Activated CD4-positive, alpha-beta memory T cell treated with anti-CD3 and anti-CD28 coated beads for 36 hours (primary cell): Measurements from ENCODE around the gene PIRT. TPM values are rescaled to one million over a fixed set of nuclear protein-coding genes. Genes with fewer than 3 reads are reported as not detected.
A peak's percentile ranks its signal among the peaks of the same experiment; 100 is the strongest.

Source experiments
- CTCF ChIA-PET: fragments of 350-600 bp; sonication (Branson Sonifier 250); formaldehyde crosslinking; loops from one replicate; lab custom pipeline; 2021; ENCODE audit warnings: antibody characterized with exemption, inconsistent platforms; lab: Charles Lee
- POLR2A ChIA-PET: fragments of 350-600 bp; sonication (Branson Sonifier 250); formaldehyde crosslinking; loops from one replicate; lab custom pipeline; 2021; ENCODE audit warnings: antibody characterized with exemption; lab: Charles Lee
- DNase-seq: peaks from one replicate; pipeline ENCODE4 v3.0.0-alpha.2; 2020
- H3K27ac Mint-ChIP-seq: one replicate; pipeline ENCODE4 v1.8.0; 2021; ENCODE audit warnings: mixed read lengths
- H3K27me3 Mint-ChIP-seq: one replicate; pipeline ENCODE4 v1.8.0; 2021; ENCODE audit warnings: mixed read lengths
- H3K36me3 Mint-ChIP-seq: one replicate; pipeline ENCODE4 v1.8.0; 2021; ENCODE audit warnings: mixed read lengths
- H3K4me1 Mint-ChIP-seq: one replicate; pipeline ENCODE4 v1.8.0; 2021; ENCODE audit warnings: low read depth, mixed read lengths
- H3K4me3 Mint-ChIP-seq: one replicate; pipeline ENCODE4 v1.8.0; 2021; ENCODE audit warnings: mild to moderate bottlenecking, mixed read lengths
- H3K9me3 Mint-ChIP-seq: one replicate; pipeline ENCODE4 v1.8.0; 2021; ENCODE audit warnings: mixed read lengths
- intact Hi-C: fragments of 100-400 bp; cut with micrococcal nuclease; formaldehyde crosslinking; loops from one replicate; pipeline ENCODE4 v1.15.1; 2023
- total RNA-seq, 2 experiments: library from RNA; stranded (reverse); gene quantifications; one replicate each; pipeline ENCODE4 v1.2.3, GENCODE V29; 2021

The PIRT gene
- total RNA-seq, 2 experiments from 2014 or later, result not detected

DNA sequence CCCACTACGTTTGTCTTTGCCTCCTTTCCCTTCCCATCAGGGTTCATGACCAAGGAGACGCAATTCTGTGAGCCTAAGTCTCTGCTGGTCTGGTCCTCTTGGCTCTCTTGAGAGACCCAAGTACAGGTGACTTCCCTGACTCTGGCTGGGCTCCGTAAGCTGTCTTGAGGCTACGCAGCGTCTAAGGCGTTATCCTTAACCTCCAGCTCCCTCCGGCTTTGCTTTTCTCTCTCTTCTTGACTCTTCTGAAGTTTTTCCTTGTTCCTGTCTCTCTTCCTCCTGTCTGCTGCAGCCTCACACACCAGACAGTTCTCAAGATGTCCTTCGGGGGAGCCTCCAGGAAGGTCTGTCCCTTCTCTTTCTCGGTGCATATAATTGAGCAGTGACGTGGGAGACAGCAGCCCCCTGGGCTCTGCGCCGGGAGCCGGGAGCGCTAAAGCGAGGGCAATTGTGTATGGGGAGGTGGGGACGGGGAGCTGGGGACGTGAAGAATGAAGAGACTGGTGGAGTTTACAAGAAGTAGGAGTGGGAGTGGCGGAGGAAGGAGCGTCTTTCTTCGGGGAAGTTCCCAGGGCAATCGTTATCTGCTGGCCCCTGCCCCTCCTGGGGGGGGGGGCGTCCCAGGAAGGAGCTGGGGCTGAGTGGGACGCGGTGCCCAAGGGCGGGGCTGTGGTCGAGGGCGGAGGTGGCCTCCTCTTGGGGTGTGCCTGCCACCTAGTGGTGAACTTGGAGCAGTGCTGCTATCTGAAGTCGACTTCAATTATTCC, 6.9 kb upstream of the PIRT start:
- H3K27me3 Mint-ChIP-seq, result peaks cover 8% of the 10 kb centered on the region
- intact Hi-C loops, result loop anchor here (1.0 to 5.0 kb wide), 4 partner anchors 73 to 213 kb away; no protein-coding TSS in a partner anchor
- peak; percentile 79 for DNase-seq
- peak overlapping the region; percentile 73 for H3K4me3 Mint-ChIP-seq
- peaks cover 7% of the 10 kb centered on the region for H3K4me1 Mint-ChIP-seq
- no peaks in the 10 kb centered on the region for H3K36me3 Mint-ChIP-seq
- no peaks in the 10 kb centered on the region for H3K9me3 Mint-ChIP-seq
- CTCF ChIA-PET, result interaction anchor here (0.6 to 6.4 kb wide), 23 partner anchors 10 to 600 kb away, joined by 3 to 68 read pairs (median 3); no protein-coding TSS in a partner anchor
- H3K27ac Mint-ChIP-seq, result no peak overlapping the region
- POLR2A ChIA-PET, result no interaction called here

DNA sequence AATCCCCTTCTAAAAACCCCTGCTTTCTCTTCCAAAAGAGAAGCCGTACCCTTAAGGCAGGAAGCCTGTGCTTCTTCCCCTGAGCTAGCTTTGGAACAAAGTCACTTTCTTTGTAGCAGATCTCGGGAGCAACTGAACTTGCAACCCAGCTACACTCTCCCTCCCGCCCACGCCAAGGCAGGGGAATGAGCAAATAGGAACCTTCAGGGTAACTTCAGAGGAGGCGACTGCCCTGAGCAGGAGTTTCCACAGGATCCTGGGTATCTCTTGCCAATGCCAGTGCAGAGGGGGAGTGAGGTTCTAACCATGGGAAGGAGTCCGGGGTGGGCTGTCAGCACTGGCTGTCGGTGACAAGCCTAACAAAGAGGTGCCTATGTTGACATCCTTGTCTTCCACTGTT, 5.9 kb upstream of the PIRT start:
- Mint-ChIP-seq H3K9me3 (no peaks in the 10 kb centered on the region), H3K36me3 (no peaks in the 10 kb centered on the region), H3K4me3 (no peak overlapping the region), H3K27me3 (peaks cover 7% of the 10 kb centered on the region), H3K4me1 (peaks cover 7% of the 10 kb centered on the region), H3K27ac (no peak overlapping the region)
- ChIA-PET POLR2A (no interaction called here), CTCF (interaction anchor here (1.0 to 6.4 kb wide), 6 partner anchors 31 to 227 kb away, joined by 3 to 68 read pairs (median 10); no protein-coding TSS in a partner anchor)
- peak; percentile 32 for DNase-seq
- intact Hi-C loops, result no loop called here

DNA sequence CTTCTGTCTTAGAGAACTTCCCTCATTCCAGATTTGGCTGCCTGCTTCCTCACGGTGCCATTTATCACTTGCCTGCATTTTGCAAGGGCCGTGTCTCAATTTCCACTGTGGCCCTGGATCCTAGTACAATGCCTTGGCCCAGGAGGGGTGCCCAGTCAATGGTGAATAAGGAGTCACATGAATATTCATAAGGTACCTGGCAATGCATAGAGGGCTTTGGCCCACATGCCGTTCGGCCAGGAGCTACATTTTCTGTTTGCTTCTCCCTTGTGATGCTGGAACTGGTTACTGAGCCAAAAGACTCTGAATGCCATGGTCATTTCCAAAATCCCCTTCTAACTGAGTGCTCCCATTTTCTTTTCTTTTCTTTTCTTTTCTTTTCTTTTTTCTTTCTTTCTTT, 4.8 kb upstream of the PIRT start:
- H3K4me3 Mint-ChIP-seq, result no peak overlapping the region
- H3K4me1 Mint-ChIP-seq, result peaks cover 7% of the 10 kb centered on the region
- ChIA-PET POLR2A (no interaction called here), CTCF (interaction anchor here (3.5 to 6.4 kb wide), 2 partner anchors 106 to 196 kb away, joined by 29 to 68 read pairs; no protein-coding TSS in a partner anchor)
- DNase-seq, result no peak
- H3K36me3 Mint-ChIP-seq, result no peaks in the 10 kb centered on the region
- peaks cover 7% of the 10 kb centered on the region for H3K27me3 Mint-ChIP-seq
- H3K27ac Mint-ChIP-seq, result no peak overlapping the region
- H3K9me3 Mint-ChIP-seq, result no peaks in the 10 kb centered on the region
- intact Hi-C loops, result no loop called here

DNA sequence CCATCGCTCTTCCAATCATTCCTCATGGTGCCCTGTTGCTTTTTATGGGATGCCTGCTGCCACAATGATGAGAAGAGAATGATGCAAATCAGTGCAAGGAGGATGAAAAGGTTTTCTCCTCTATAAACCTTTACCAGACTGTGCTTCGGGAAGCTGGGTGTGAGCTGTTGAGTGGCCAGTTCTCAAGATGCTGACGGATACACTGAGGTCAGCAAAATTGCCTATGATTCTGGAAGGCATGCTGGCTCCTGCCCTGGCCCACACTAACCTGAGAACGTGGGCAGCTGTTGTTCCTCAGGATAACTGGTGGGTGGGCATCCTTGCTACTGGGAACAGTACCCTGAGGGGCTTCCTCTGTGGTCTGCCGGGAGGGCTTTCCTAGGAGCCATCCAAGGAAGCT, 795 bp upstream of the PIRT start:
- no peak for DNase-seq
- ChIA-PET POLR2A (no interaction called here), CTCF (interaction anchor here (1.1 to 2.2 kb wide), 3 partner anchors 10 to 192 kb away, joined by 3 to 7 read pairs (median 4); no protein-coding TSS in a partner anchor)
- intact Hi-C loops, result no loop called here
- Mint-ChIP-seq H3K27ac (no peak overlapping the region), H3K9me3 (no peaks in the 10 kb centered on the region), H3K27me3 (no peaks in the 10 kb centered on the region), H3K4me1 (no peaks in the 10 kb centered on the region), H3K36me3 (no peaks in the 10 kb centered on the region), H3K4me3 (no peak overlapping the region)

DNA sequence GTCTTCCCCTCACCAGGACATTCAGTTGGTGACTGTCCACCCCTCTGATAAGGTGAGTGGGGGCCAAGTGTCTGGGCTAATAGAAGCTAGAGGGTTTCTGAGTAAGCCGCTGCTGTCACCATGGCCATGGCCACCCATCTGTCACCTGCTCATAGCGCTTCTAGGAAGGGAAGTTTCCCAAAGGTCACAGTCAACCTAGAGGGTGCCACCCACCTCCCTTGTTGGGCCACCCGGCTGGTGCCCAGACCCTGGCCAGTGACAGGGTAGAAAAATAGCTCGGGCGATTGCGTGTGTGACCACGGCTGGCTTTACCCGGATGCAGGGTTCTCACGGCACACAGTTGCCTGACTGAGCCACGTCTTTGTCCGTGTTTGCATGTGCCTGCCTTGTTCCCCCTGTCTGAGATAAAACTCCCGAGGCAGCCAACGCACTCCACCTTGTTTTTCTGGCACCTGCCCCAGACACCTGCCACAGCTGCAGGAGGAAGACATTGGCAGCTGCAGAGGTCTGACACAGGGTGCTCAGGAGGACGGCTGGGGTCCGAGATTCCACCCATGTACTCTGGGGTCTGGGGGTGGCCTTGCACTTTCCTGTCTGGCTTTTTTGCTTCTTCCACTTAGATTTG, 809 bp downstream of the PIRT start:
- Mint-ChIP-seq H3K27me3 (no peaks in the 10 kb centered on the region), H3K9me3 (no peaks in the 10 kb centered on the region), H3K4me3 (no peak overlapping the region), H3K4me1 (no peaks in the 10 kb centered on the region), H3K27ac (no peak overlapping the region), H3K36me3 (no peaks in the 10 kb centered on the region)
- ChIA-PET POLR2A (no interaction called here), CTCF (no interaction called here)
- intact Hi-C loops, result no loop called here
- no peak for DNase-seq

DNA sequence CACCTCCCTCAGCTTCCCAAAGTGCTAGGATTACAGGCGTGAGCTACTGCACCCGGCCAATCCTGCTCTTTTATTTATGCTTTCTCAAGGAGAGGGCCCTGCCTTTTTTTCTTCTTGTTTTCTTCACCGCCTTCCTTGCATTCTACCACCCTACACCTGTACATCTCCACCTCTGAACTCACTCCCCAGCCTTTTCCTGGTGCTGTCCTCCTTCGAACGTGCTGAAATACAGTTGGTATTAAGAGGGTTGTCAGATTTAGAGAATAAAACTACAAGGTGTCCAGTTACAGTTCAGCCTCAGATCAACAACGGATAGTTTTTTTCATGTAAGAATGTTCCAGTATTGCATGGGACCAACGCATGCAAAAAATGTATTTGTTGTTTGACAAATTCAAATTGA, 1.7 kb downstream of the PIRT start:
- Mint-ChIP-seq H3K4me1 (no peaks in the 10 kb centered on the region), H3K27ac (no peak overlapping the region), H3K4me3 (no peak overlapping the region), H3K9me3 (no peaks in the 10 kb centered on the region), H3K36me3 (no peaks in the 10 kb centered on the region), H3K27me3 (no peaks in the 10 kb centered on the region)
- ChIA-PET POLR2A (no interaction called here), CTCF (no interaction called here)
- intact Hi-C loops, result no loop called here
- DNase-seq, result no peak

DNA sequence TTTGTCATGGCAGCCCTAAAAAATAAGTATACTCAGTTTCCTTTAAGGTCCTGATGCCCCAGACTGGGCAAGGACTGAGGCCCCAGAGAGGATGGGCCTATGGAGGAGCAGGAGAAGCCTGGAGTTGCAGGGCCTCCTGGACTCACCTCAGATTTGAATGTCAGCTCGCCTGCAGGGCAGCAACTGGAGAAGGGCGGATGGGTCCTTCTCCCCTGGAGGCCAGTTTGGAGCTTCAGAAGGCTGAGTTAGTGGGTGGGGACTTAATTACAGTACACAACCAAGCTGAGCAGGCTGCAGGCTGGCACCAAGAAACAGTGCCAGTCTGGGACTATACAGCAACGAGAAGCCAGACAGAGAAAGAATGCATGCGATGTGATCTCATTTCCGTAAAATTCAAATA, 6.2 kb downstream of the PIRT start:
- ChIA-PET POLR2A (no interaction called here), CTCF (interaction anchor here (0.8 to 0.9 kb wide), 2 partner anchors 185 to 200 kb away, joined by 3 to 4 read pairs; no protein-coding TSS in a partner anchor)
- peaks cover 3% of the 10 kb centered on the region for H3K27me3 Mint-ChIP-seq
- H3K9me3 Mint-ChIP-seq, result no peaks in the 10 kb centered on the region
- no peak overlapping the region for H3K27ac Mint-ChIP-seq
- no peaks in the 10 kb centered on the region for H3K36me3 Mint-ChIP-seq
- no peaks in the 10 kb centered on the region for H3K4me1 Mint-ChIP-seq
- intact Hi-C loops, result no loop called here
- DNase-seq, result no peak
- H3K4me3 Mint-ChIP-seq, result no peak overlapping the region

DNA sequence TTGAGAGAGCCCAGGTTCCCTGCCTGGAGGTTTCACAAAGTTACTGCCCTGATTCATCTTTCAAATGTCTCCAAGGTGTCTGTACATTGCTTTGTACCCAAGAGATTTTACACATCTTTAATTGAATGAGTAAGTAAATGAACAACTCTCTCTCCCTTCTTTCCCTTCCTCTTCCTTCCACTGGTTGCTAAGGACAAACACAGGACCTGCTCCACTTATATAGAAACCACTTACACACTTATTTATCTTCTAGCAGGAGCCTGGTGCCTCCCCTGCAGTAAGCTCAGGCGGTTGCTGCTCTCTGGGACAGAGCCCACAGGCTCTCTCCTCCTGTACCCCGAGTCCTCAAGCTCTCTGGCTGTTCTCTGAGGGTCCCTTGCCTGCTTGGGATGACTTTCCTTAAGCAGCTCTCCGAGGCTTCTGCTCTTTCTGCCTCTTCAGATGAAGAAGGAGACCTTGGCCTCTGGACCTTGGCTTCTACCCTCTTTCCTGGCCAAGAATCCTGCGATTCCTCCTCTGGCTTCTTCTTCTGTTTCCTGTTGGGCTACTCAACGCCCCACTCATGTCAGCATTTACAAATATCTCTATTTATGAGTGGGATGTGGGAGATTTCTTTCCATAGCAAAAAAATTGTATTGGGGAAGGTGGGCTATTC, 9.9 kb downstream of the PIRT start:
- Mint-ChIP-seq H3K4me1 (no peaks in the 10 kb centered on the region), H3K27me3 (peaks cover 7% of the 10 kb centered on the region), H3K4me3 (no peak overlapping the region), H3K27ac (no peak overlapping the region), H3K36me3 (no peaks in the 10 kb centered on the region), H3K9me3 (no peaks in the 10 kb centered on the region)
- intact Hi-C loops, result no loop called here
- ChIA-PET CTCF (interaction anchor here (0.6 kb wide), 1 partner anchor 1189 kb away, joined by 3 read pairs; no protein-coding TSS in a partner anchor), POLR2A (no interaction called here)
- DNase-seq, result no peak

DNA sequence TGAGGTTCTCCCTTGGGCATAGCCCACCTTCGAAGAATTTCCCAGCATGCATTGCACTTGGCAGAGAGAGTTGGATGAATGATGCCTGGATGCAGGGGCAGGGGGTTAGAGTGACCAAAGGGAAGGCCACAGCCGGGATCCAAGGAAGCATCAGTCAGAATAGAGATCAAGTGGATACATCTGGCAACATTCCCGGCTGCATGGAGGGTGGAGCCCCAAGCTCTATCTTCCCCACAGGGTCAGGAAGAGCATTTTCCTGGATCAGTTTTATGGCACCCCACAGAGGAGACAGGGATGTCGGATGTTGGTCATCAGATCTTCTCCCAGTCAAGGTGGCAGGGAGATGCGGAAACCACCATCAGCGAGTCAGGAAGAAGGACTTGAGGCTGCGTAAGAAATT, 13.0 kb downstream of the PIRT start:
- H3K36me3 Mint-ChIP-seq, result no peaks in the 10 kb centered on the region
- intact Hi-C loops, result no loop called here
- H3K27me3 Mint-ChIP-seq, result peaks cover 7% of the 10 kb centered on the region
- ChIA-PET CTCF (no interaction called here), POLR2A (interaction anchor here (0.6 kb wide), 1 partner anchor 164 kb away, joined by 3 read pairs; no protein-coding TSS in a partner anchor)
- H3K4me3 Mint-ChIP-seq, result no peak overlapping the region
- H3K27ac Mint-ChIP-seq, result no peak overlapping the region
- DNase-seq, result no peak
- no peaks in the 10 kb centered on the region for H3K9me3 Mint-ChIP-seq
- H3K4me1 Mint-ChIP-seq, result no peaks in the 10 kb centered on the region

DNA sequence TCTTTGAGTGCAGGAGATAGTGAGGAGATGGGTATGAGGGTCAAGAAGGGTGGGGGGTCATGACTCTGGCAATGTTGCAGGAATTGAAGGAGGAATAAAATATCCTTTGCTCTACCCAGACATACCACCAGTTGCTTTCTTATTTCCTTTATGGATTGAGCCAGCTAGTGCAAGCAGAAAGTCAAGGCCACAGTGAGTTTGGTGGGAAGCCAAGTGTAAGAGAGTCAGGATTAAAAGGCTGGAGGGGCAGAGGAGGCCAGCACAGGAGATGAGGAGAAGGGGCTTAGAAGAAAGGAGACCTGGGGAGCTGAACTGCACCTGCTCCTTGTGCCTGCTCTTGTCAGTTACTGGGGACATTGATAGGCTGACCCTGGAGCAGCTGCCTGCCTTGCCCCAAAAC, 16.1 kb downstream of the PIRT start:
- Mint-ChIP-seq H3K27ac (no peak overlapping the region), H3K27me3 (peaks cover 7% of the 10 kb centered on the region), H3K4me1 (no peaks in the 10 kb centered on the region), H3K9me3 (no peaks in the 10 kb centered on the region), H3K4me3 (no peak overlapping the region), H3K36me3 (no peaks in the 10 kb centered on the region)
- intact Hi-C loops, result no loop called here
- DNase-seq, result no peak
- ChIA-PET CTCF (interaction anchor here (0.7 kb wide), 1 partner anchor 23 kb away, joined by 3 read pairs; no protein-coding TSS in a partner anchor), POLR2A (no interaction called here)

DNA sequence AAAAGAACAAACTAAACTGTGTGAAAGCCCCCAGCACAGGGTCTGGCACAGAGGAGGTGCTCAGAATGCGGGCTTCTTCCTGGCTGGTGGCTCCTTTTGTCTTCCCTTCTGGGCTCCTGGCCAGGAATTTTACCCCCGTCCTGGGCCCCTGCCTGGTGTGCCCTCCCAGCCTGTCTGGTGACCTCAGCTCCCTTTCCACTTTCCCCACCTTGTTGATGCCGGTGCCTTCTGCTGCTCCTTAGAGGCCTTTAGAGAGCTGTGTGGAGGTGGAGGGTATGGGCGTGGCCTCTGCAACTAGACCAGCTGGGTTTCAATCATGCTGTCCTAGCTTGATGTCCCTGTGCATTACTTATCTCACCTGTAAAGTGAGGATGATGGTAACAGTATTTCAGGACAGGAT, 16.8 kb downstream of the PIRT start:
- intact Hi-C loops, result no loop called here
- Mint-ChIP-seq H3K36me3 (no peaks in the 10 kb centered on the region), H3K27ac (no peak overlapping the region), H3K9me3 (no peaks in the 10 kb centered on the region), H3K27me3 (peaks cover 7% of the 10 kb centered on the region), H3K4me1 (no peaks in the 10 kb centered on the region), H3K4me3 (no peak overlapping the region)
- ChIA-PET CTCF (no interaction called here), POLR2A (no interaction called here)
- no peak for DNase-seq

DNA sequence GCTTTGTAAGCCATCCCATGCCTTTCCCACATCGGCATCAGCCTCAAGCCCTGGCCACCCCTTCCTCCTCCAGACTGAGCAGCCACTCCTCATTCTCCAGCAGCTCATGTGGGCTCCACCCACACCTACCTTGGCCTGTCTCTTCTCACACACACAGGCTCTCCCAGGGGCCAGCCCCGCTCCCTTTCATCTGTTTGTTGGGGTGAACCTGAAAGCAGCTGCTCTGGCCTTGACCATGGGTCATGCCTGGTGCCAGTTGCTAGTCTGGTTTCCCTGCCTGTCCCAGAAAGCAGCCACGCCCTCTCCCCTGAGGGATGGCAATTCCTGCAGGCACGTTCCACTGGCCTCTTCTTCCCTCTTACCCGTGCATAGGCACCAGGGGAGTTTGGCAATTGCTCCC, 22.6 kb downstream of the PIRT start:
- Mint-ChIP-seq H3K27ac (no peak overlapping the region), H3K36me3 (no peaks in the 10 kb centered on the region), H3K4me3 (no peak overlapping the region), H3K4me1 (no peaks in the 10 kb centered on the region), H3K27me3 (peaks cover 3% of the 10 kb centered on the region), H3K9me3 (no peaks in the 10 kb centered on the region)
- DNase-seq, result no peak
- intact Hi-C loops, result no loop called here
- ChIA-PET CTCF (no interaction called here), POLR2A (no interaction called here)
